Gastrocnemius medialis (tissue), 4 donors: ENCODE measurements around the gene PET117. TPM values are rescaled to one million over a fixed set of nuclear protein-coding genes. Genes with fewer than 3 reads are reported as not detected.
"Not testable (repeated sequence)": the region's sequence is repeated elsewhere in the genome, so short reads cannot be mapped to it uniquely, and the experiment has no call there.

ENCODE experiments used
- ATAC-seq, 2 donors: fragments of 150-250 bp; one replicate each; pipeline ENCODE4 v1.9.1; 2016
- DNase-seq, 2 donors: peaks; one replicate each; pipeline ENCODE4 v3.0.0-alpha.2; 2019
- H3K27ac ChIP-seq, 4 donors: fragments of 200-600 bp; sonication (generic); 1 replicate in 1 of 4; 2 replicates in 3 of 4; pipeline ENCODE4 v1.5.1; 2016 to 2018; ENCODE audit warnings: mild to moderate bottlenecking in 2 of 4, moderate library complexity in 1 of 4
- H3K27me3 ChIP-seq, 3 donors: fragments of 200-600 bp; sonication (generic) in 2 of 3; 1 replicate in 1 of 3; 2 replicates in 2 of 3; pipeline versions ENCODE4 v1.5.1 to v1.6.0; 2016 to 2019; ENCODE audit warnings: mild to moderate bottlenecking in 1 of 3, moderate library complexity in 1 of 3
- H3K36me3 ChIP-seq, 2 donors: fragments of 200-600 bp; sonication (generic) in 1 of 2; one replicate each; pipeline ENCODE4 v1.5.1; 2017 to 2018
- H3K4me1 ChIP-seq, 2 donors: fragments of 200-600 bp; sonication (generic) in 1 of 2; one replicate each; pipeline ENCODE4 v1.5.1; 2016 to 2017; ENCODE audit warnings: mild to moderate bottlenecking in 2 of 2
- H3K4me3 ChIP-seq, 4 donors: fragments of 200-600 bp; sonication (generic) in 3 of 4; 1 replicate in 1 of 4; 2 replicates in 3 of 4; pipeline ENCODE4 v1.5.1; 2016 to 2019; ENCODE audit warnings: mild to moderate bottlenecking in 2 of 4
- H3K9me3 ChIP-seq, 3 donors: fragments of 200-600 bp; sonication (generic) in 2 of 3; 1 replicate in 1 of 3; 2 replicates in 2 of 3; pipeline ENCODE4 v1.5.1; 2016 to 2019
- POLR2A ChIP-seq, 2 donors: fragments of 450-650 bp; IDR thresholded peaks; one replicate each; pipeline ENCODE4 v1.6.1; 2017; ENCODE audit warnings: antibody characterized with exemption in 2 of 2, mild to moderate bottlenecking in 2 of 2, moderate library complexity in 2 of 2
- in situ Hi-C, 4 donors: fragments of 200-750 bp; cut with MboI; loops; one replicate each; pipeline versions ENCODE4 v1.15.0 to v1.8.0; 2017; ENCODE audit warnings: low sequenced_read_pairs in 4 of 4
- intact Hi-C: fragments of 100-400 bp; cut with DNase I; formaldehyde crosslinking; loops from one replicate; pipeline ENCODE4 v1.15.1; 2023; ENCODE audit warnings: low total_unique reads
- total RNA-seq, 4 donors: library from RNA; depleted of rRNA; stranded (reverse); fragments of >200 nt; gene quantifications; one replicate each; pipeline versions ENCODE4 v1.1.0 to v1.2.3, GENCODE V29; 2016
- TF ChIP-seq, protein P1 (sequence below), 5 experiments: fragments of 450-650 bp in 3 of 5; fragments of 200-600 bp in 2 of 5; sonication (generic) in 2 of 5; IDR thresholded peaks in 4 of 5; conservative IDR thresholded peaks in 1 of 5; 1 replicate in 4 of 5; 2 replicates in 1 of 5; pipeline ENCODE4 v1.5.1; 2016 to 2019; ENCODE audit warnings: antibody characterized with exemption in 5 of 5, mild to moderate bottlenecking in 3 of 5, moderate library complexity in 3 of 5

The PET117 gene
- total RNA-seq: 10 to 100 TPM; 14.4 to 28.2 (median 16.7) TPM

GRCh38 chr20:18137412-18138265, at the start of gene PET117, which contains the start of gene KAT14:
Gene PET117 (plus strand): TSS chr20:18137863. CDS start chr20:18137956, 93 bp downstream.
Gene KAT14 (plus strand): TSS chr20:18137863. CDS start chr20:18142661, 4,798 bp downstream.
- Histone ChIP-seq H3K4me3 (peak within 1 kb of the TSS; percentile 72 to 89 (median 84)), H3K27me3 (no peaks in the 10 kb centered on the region), H3K9me3 (no peaks in the 10 kb centered on the region), H3K4me1 (peaks cover 22 to 26% of the 10 kb centered on the region in 2 donors), H3K36me3 (peaks cover 0 to 4% of the 10 kb centered on the region in 2 donors), H3K27ac (peak within 1 kb of the TSS; percentile 83 to 96 (median 94))
- intact Hi-C loops: loop anchor here (2.0 to 10.0 kb wide), 4 partner anchors 15 to 453 kb away; partner anchors contain the start of genes MGME1, RRBP1 and SNX5
- peak; percentile 52 to 64 for TF ChIP-seq POLR2A (IDR thresholded peaks at IDR 0.05)
- TF ChIP-seq, protein P1, sequence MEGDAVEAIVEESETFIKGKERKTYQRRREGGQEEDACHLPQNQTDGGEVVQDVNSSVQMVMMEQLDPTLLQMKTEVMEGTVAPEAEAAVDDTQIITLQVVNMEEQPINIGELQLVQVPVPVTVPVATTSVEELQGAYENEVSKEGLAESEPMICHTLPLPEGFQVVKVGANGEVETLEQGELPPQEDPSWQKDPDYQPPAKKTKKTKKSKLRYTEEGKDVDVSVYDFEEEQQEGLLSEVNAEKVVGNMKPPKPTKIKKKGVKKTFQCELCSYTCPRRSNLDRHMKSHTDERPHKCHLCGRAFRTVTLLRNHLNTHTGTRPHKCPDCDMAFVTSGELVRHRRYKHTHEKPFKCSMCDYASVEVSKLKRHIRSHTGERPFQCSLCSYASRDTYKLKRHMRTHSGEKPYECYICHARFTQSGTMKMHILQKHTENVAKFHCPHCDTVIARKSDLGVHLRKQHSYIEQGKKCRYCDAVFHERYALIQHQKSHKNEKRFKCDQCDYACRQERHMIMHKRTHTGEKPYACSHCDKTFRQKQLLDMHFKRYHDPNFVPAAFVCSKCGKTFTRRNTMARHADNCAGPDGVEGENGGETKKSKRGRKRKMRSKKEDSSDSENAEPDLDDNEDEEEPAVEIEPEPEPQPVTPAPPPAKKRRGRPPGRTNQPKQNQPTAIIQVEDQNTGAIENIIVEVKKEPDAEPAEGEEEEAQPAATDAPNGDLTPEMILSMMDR (IDR thresholded peaks at IDR 0.05 in 4 of 5, conservative IDR thresholded peaks at IDR 0.05 in 1 of 5): peak in 2 of 5 experiments; percentile 46 to 58
- peak; percentile 95 to 97 for ATAC-seq
- peak; percentile 68 to 79 for DNase-seq
- in situ Hi-C loops: loop anchor here in 2 of 4 donors (5.0 to 25.0 kb wide), 4 partner anchors 147 to 325 kb away; partner anchors contain the start of genes ZNF133 (in 2 of the 2), DZANK1 (in 1 of the 2), MGME1 (in 1 of the 2) and POLR3F (in 1 of the 2)

GRCh38 chr20:18088298-18088697, 49.4 kb upstream of the PET117 start:
- H3K9me3 ChIP-seq, H3K27me3 ChIP-seq, H3K36me3 ChIP-seq, ATAC-seq, DNase-seq, in situ Hi-C loops, H3K4me1 ChIP-seq, H3K4me3 ChIP-seq, H3K27ac ChIP-seq, intact Hi-C loops: not testable (repeated sequence)

DNA sequence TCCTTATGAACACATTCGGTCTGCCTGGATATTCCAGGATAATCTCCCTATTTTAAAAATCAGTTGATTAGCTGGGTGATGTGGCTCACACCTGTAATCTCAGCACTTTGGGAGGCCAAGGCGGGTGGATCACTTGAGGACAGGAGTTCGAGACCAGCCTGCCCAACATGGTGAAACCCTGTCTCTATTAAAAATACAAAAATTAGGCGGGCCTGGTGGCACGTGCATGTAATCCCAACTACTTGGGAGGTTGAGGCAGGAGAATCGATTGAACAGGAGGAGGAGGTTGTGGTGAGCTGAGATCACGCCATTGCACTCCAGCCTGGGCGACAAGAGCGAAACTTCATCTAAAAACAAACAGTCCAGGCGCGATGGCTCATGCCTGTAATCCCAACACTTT, 48.8 kb upstream of the PET117 start:
- H3K27ac ChIP-seq, ATAC-seq, H3K9me3 ChIP-seq, H3K4me1 ChIP-seq, H3K27me3 ChIP-seq, H3K4me3 ChIP-seq, H3K36me3 ChIP-seq, intact Hi-C loops, DNase-seq, in situ Hi-C loops: not testable (repeated sequence)

- H3K27me3 ChIP-seq: no peaks in the 10 kb centered on the region
- H3K4me1 ChIP-seq: no peaks in the 10 kb centered on the region
- no peaks in the 10 kb centered on the region for H3K9me3 ChIP-seq
- no peak overlapping the region for H3K4me3 ChIP-seq
- intact Hi-C loops: no loop called here
- H3K27ac ChIP-seq: no peak overlapping the region
- no peaks in the 10 kb centered on the region for H3K36me3 ChIP-seq
- in situ Hi-C loops: no loop called here
- DNase-seq: no peak
- no peak for ATAC-seq
- TF ChIP-seq, protein P1 (IDR thresholded peaks at IDR 0.05 in 4 of 5, conservative IDR thresholded peaks at IDR 0.05 in 1 of 5): no peak
- no peak for TF ChIP-seq POLR2A (IDR thresholded peaks at IDR 0.05)
Observed at GRCh38 chr20:18090044-18090443, 47.6 kb upstream of the PET117 start.

- DNase-seq (no peak), ATAC-seq (no peak)
- H3K9me3 ChIP-seq: no peaks in the 10 kb centered on the region
- no peak overlapping the region for H3K4me3 ChIP-seq
- H3K36me3 ChIP-seq: no peaks in the 10 kb centered on the region
- intact Hi-C loops: no loop called here
- H3K4me1 ChIP-seq: no peaks in the 10 kb centered on the region
- H3K27ac ChIP-seq: no peak overlapping the region
- H3K27me3 ChIP-seq: no peaks in the 10 kb centered on the region
- no peak for TF ChIP-seq POLR2A (IDR thresholded peaks at IDR 0.05)
- TF ChIP-seq, protein P1 (IDR thresholded peaks at IDR 0.05 in 4 of 5, conservative IDR thresholded peaks at IDR 0.05 in 1 of 5): no peak
- in situ Hi-C loops: no loop called here
Observed at GRCh38 chr20:18090477-18090876, 47.2 kb upstream of the PET117 start.
